ENCODE data around the gene MZB1.
A peak's percentile ranks its signal among the peaks of the same experiment; 100 is the strongest.

Gene MZB1, protein sequence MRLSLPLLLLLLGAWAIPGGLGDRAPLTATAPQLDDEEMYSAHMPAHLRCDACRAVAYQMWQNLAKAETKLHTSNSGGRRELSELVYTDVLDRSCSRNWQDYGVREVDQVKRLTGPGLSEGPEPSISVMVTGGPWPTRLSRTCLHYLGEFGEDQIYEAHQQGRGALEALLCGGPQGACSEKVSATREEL

DNA sequence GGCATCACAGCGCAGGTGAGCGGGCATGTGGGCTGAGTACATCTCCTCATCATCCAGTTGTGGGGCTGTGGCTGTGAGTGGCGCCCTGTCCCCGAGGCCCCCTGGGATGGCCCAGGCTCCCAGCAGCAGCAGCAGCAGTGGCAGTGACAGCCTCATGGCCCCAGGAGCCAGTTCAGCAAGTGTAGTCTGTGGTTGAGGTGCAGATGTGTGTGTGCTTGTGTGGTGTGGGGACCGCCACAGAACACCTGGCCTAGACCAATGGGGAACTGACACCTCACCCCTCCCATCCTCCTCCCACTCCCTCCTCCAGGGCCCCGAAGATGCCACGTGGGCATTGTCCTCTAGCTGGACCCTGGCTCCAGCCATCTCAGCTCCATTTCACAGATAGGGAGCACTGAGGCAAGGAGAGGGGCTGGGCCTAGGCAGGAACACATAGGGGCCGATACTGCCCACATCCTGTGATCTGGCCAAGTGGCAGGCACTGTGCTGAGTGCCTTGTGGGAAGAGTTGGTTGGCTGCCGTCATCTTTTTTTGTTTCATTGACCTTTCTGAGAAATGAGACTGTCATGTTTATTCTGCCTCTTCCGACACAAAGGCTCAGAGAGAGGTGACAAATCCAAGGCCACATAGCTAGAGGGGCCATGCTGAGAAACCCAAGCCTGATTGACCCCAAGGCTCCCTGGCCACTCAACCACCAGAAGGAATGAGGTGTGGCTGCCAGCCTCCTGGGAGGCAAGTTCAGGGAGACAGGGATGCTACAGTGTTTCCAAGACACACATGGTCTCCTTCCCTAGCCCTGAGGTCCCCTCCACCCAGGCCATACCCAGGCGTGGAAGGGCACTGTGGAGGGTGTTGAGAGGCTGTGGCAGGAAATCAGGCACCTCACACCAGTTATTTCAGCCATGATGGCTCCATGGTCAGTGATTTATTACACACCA is at the start of gene MZB1:
Gene MZB1 (minus strand): TSS at position 213 of the 938 bp plus-strand sequence. CDS start 57 bp downstream, at position 156.
- TF ChIP-seq, protein P1, sequence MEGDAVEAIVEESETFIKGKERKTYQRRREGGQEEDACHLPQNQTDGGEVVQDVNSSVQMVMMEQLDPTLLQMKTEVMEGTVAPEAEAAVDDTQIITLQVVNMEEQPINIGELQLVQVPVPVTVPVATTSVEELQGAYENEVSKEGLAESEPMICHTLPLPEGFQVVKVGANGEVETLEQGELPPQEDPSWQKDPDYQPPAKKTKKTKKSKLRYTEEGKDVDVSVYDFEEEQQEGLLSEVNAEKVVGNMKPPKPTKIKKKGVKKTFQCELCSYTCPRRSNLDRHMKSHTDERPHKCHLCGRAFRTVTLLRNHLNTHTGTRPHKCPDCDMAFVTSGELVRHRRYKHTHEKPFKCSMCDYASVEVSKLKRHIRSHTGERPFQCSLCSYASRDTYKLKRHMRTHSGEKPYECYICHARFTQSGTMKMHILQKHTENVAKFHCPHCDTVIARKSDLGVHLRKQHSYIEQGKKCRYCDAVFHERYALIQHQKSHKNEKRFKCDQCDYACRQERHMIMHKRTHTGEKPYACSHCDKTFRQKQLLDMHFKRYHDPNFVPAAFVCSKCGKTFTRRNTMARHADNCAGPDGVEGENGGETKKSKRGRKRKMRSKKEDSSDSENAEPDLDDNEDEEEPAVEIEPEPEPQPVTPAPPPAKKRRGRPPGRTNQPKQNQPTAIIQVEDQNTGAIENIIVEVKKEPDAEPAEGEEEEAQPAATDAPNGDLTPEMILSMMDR (IDR thresholded peaks at IDR 0.05; ENCODE audit: control extremely low read depth, extremely low read depth, low read depth, missing control alignments) = no peak
- peak; percentile 90 for DNase-seq (ENCODE audit: extremely low spot score)
- ChIA-PET CTCF (interaction anchor here (1.0 to 3.7 kb wide), 7 partner anchors 9 to 300 kb away, joined by 3 to 20 read pairs (median 7); partner anchors contain the start of gene PAIP2), POLR2A (interaction anchor here (0.6 to 2.0 kb wide), 6 partner anchors 10 to 171 kb away, joined by 3 to 7 read pairs (median 4); partner anchors contain the start of gene UBE2D2)

DNA sequence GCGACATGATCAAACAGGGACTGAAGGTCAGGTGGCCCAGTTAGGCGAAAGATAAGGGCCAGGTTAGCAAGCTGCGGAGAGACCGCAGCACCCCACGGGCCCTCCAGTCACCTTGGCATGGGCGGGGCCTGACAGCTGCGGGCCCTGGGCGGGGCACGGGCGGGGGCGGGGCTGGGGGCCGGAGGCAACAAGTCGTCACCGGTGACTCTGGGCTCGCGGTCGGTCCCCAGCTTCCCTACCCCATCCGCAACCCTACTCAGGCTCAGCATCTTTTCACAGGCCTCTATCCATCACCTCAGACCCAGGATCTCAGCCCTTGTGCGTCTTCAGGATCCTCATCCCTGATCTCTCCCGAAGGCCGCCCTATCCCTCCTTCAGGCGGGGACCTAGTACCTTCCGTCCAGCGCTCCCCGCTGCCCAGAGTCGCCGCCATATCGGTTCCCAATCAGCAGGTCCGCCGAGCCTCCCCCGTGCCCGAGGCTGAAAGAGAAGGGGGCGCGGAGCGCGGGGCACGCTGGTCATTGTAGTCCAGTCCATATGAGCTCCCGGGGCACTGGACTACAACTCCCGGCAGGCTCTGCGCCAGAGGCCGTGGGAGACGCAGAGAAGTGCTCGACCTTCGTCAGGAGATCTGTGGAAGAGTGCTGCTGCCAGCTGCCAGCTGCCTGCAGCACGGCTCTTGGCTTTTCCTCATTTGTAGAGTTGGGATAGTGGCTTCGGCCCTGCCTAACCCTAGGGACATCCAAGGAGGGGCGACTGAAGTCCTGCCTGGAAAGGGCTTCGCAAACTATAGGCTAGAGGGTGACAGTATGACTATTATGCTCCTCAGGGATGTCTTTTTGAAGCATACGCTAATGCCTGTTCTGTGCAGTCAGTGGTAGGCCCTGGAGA is 49.5 kb upstream of the MZB1 start, which contains the start of gene DNAJC18:
Gene DNAJC18 (minus strand): TSS at position 513 of the 891 bp plus-strand sequence. CDS start 80 bp downstream, at position 433.
- TF ChIP-seq, protein P1 (IDR thresholded peaks at IDR 0.05; ENCODE audit: control extremely low read depth, extremely low read depth, low read depth, missing control alignments) = no peak
- CTCF ChIA-PET = interaction anchor here (0.7 to 8.2 kb wide), 13 partner anchors 8 to 104 kb away, joined by 3 to 90 read pairs (median 4); no protein-coding TSS in a partner anchor
- peak; percentile 94 for DNase-seq (ENCODE audit: extremely low spot score)
- POLR2A ChIA-PET = interaction anchor here (0.8 to 1.3 kb wide), 2 partner anchors 15 to 21 kb away, joined by 4 to 8 read pairs; no protein-coding TSS in a partner anchor

DNA sequence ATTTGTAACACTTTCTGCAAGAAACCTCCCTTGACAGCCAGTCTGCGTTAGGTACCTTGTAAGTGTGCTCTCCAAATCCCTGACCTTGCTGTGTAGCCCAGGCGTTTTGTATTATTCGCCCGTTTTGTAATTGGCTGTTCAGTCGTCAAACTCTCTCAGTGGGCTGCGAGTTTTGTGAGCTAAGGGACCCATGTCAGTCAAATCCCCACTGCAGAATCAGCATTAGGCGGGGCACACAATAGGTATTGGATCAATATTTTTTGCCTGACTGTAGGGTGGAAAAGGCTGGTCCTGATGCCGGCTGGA is 48.9 kb upstream of the MZB1 start:
- CTCF ChIA-PET = interaction anchor here (0.8 to 8.2 kb wide), 8 partner anchors 9 to 80 kb away, joined by 3 to 90 read pairs (median 4); no protein-coding TSS in a partner anchor
- POLR2A ChIA-PET = interaction anchor here (1.3 kb wide), 1 partner anchor 21 kb away, joined by 8 read pairs; no protein-coding TSS in a partner anchor
- TF ChIP-seq, protein P1 (IDR thresholded peaks at IDR 0.05; ENCODE audit: control extremely low read depth, extremely low read depth, low read depth, missing control alignments) = no peak
- DNase-seq (ENCODE audit: extremely low spot score) = no peak

DNA sequence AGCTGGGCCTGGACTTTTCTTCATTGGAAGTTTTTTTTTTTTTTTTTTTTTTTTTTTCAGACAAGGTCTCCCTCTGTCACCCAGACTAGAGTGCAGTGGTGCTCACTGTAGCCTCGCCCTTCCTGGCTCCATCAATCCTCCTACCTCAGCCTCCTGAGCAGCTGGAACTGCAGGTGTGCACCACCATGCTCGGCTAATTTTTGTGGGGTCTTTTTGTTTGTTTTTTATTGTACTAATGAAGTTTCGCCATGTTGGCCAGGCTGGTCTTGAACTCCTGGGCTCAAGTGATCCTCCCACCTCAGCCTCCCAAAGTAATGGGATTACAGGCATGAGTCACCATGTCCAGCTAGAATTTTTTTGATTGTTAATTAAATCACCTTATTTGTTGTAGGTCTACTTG is 46.0 kb upstream of the MZB1 start:
- TF ChIP-seq, protein P1 (IDR thresholded peaks at IDR 0.05; ENCODE audit: control extremely low read depth, extremely low read depth, low read depth, missing control alignments) = no peak
- ChIA-PET POLR2A (no interaction called here), CTCF (interaction anchor here (1.0 to 8.2 kb wide), 5 partner anchors 13 to 83 kb away, joined by 3 to 90 read pairs (median 4); partner anchors contain the start of gene STING1)
- DNase-seq (ENCODE audit: extremely low spot score) = no peak

DNA sequence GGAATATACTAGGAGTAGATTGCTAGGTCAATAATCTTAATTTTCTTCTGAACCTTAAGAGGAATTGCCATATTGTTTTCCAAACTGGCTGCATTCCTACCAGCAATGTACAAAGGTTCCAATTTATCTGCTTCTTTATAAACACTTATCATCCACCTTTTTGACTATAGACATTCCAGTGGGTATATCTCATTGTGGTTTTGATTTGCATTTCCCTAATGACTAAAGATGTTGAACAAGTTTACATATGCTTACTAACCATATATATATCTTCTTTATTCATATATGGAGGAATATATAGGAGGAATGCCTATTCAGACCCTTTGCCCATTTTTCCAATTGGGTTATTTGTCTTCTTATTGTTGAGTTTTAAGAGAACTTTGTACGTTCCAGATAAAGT is 42.0 kb upstream of the MZB1 start:
- ChIA-PET POLR2A (interaction anchor here (0.7 kb wide), 1 partner anchor 687 kb away, joined by 4 read pairs; no protein-coding TSS in a partner anchor), CTCF (interaction anchor here (1.2 to 8.2 kb wide), 4 partner anchors 9 to 82 kb away, joined by 3 to 90 read pairs (median 26); no protein-coding TSS in a partner anchor)
- TF ChIP-seq, protein P1 (IDR thresholded peaks at IDR 0.05; ENCODE audit: control extremely low read depth, extremely low read depth, low read depth, missing control alignments) = no peak
- no peak for DNase-seq (ENCODE audit: extremely low spot score)
